CD4-positive, alpha-beta T cell treated with Interferon alpha-2 for 1 hour (primary cell): ENCODE measurements around the gene IPO7.

Source experiments
- DNase-seq, 2 donors: peaks; one replicate each; pipeline ENCODE4 v3.0.0-alpha.2; 2020 to 2022

IPO7 gene

DNA sequence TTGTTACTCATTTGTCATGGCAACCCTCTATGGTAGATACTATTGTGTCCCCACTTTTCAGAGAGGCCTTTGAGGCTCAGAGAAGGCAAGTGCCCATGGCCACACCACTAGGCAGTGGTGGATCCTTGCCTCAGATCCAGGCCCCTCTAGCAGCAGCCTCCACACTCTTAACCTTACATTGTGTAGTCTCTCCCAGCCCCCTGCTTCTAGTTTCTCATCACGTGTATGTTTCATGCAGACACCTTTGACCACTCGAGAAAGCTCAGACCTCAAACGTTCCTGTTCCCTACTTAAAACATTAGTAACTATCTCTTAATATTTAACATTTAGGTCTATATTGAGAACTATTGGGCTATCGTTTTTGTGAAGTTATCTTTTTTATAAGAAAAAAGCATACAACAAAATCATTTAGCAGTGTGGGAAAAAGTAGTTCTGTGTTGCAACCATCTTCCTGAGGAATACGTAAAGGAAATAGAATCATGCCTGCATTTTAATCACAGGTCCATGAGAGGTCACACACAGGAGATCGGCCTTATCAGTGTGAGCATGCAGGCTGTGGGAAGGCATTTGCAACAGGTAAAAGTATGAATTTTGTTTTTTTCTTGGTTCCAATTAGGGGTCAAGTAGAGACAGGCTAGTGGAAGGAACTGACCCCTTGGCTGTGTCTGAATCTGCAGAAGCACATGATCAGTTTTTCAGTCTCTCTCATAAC is 111.5 kb downstream of the IPO7 start:
- no peak for DNase-seq
